ENCODE data around the gene NRXN3. TPM values are rescaled to one million over a fixed set of nuclear protein-coding genes. Genes with fewer than 3 reads are reported as not detected.

NRXN3 gene
- total and polyA plus RNA-seq, 2 experiments from 2014 or later, result 0.08 to 0.11 TPM

DNA sequence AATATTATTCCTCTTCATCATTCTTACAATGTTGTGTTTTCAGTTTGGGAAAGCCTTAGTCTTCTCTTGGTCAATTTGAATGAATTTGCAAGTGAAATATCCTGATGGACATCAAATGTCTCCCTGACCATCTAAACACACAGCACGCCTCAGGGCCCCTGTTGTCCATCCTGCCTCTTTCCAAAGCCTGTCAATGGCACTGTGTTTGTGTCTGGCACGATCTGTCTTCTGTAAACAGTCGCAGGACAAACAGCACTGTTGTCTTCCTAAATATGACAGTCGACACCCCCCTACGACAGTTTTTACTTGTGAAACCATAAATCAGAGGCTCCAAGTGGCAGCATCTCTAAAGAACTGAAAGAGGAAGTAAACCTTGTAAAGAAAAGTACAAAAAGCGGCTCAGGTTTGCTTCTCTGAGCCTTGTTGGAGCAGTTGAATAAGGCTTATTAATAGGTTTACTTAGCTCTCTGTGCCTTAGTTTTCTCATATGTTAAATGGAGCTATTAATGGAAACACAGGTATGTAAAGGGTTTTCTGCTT is 285.8 kb downstream of the NRXN3 start:
- Histone ChIP-seq H4K20me1 (ENCODE audit: insufficient read depth) (no peaks in the 10 kb centered on the region; the same call in 1 of the 2 replicates), H3K79me2 (ENCODE audit: insufficient read depth) (no peaks in the 10 kb centered on the region), H3F3A (ENCODE audit: insufficient read depth) (no peaks in the 10 kb centered on the region), H3K9me3 (ENCODE audit: low read depth) (no peaks in the 10 kb centered on the region), H3K4me1 (ENCODE audit: insufficient read depth) (no peaks in the 10 kb centered on the region), H2AFZ (no peak overlapping the region), H3K9ac (no peak overlapping the region), H3K4me3 (no peak overlapping the region), H3K27ac (no peak overlapping the region), H3K27me3 (replicated peaks; ENCODE audit: insufficient read depth) (no peaks in the 10 kb centered on the region), H3K9me2 (ENCODE audit: insufficient read depth) (no peaks in the 10 kb centered on the region), H3K36me3 (ENCODE audit: low read depth) (no peaks in the 10 kb centered on the region), H3K4me2 (ENCODE audit: unreplicated experiment) (no peak overlapping the region)
- TF ChIP-seq EZH2phosphoT487 (IDR thresholded peaks at IDR 0.05; ENCODE audit: insufficient read depth, low read depth) (no peak), EZH2 (IDR thresholded peaks at IDR 0.05; ENCODE audit: insufficient read depth, poor library complexity, severe bottlenecking) (no peak)
- DNase-seq, result no peak
- in situ Hi-C loops (cut with MboI), result no loop called here
- WGBS, 2 experiments (ENCODE audit: low coverage in 1 of 2, low lambda C conversion rate in 2 of 2, missing lambda C conversion rate in 2 of 2), result 12 to 23% methylated on average over 6 of the region's 6 CpGs

DNA sequence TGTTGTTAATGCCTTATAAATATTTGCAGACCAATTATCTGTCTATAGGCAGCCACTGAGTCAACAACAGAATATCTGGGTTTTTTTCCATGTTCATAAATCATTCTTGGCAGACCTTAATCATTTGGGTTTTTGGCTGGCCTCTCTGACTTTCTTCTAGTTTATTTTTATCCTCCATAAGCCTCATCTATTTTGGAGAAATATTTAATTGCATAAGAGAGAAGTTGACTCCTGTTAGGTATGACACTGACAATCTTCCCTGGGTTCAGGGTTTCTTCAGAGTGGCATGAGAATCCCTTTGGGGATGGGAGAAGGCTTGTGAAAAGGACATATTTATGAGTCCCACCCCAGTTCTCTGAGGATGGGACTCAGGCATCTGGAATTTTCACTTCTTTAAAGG is 299.8 kb downstream of the NRXN3 start:
- Histone ChIP-seq H3K4me2 (ENCODE audit: unreplicated experiment) (no peak overlapping the region), H4K20me1 (ENCODE audit: insufficient read depth) (no peaks in the 10 kb centered on the region), H3F3A (ENCODE audit: insufficient read depth) (no peaks in the 10 kb centered on the region), H3K9ac (no peak overlapping the region), H2AFZ (no peak overlapping the region), H3K9me3 (ENCODE audit: low read depth) (no peaks in the 10 kb centered on the region), H3K27ac (no peak overlapping the region), H3K4me1 (ENCODE audit: insufficient read depth) (no peaks in the 10 kb centered on the region), H3K4me3 (no peak overlapping the region), H3K27me3 (replicated peaks; ENCODE audit: insufficient read depth) (no peaks in the 10 kb centered on the region), H3K9me2 (ENCODE audit: insufficient read depth) (no peaks in the 10 kb centered on the region), H3K79me2 (ENCODE audit: insufficient read depth) (no peaks in the 10 kb centered on the region), H3K36me3 (ENCODE audit: low read depth) (no peaks in the 10 kb centered on the region)
- in situ Hi-C loops (cut with MboI), result no loop called here
- no peak for DNase-seq
- no peak for TF ChIP-seq EZH2 (IDR thresholded peaks at IDR 0.05; ENCODE audit: insufficient read depth, poor library complexity, severe bottlenecking)
- no peak for TF ChIP-seq EZH2phosphoT487 (IDR thresholded peaks at IDR 0.05; ENCODE audit: insufficient read depth, low read depth)

GRCh38 chr14:78479127-78479780 is 309.1 kb downstream of the NRXN3 start:
- H3K27me3 ChIP-seq (replicated peaks; ENCODE audit: insufficient read depth), result no peaks in the 10 kb centered on the region
- H3F3A ChIP-seq (ENCODE audit: insufficient read depth), result no peaks in the 10 kb centered on the region
- H3K9ac ChIP-seq, result no peak overlapping the region
- H2AFZ ChIP-seq, result no peak overlapping the region
- DNase-seq, result peak; percentile 1
- no peak overlapping the region for H3K4me3 ChIP-seq
- no peaks in the 10 kb centered on the region for H3K4me1 ChIP-seq (ENCODE audit: insufficient read depth)
- no peaks in the 10 kb centered on the region for H3K9me3 ChIP-seq (ENCODE audit: low read depth)
- H3K4me2 ChIP-seq (ENCODE audit: unreplicated experiment), result no peak overlapping the region
- no peak for TF ChIP-seq EZH2 (IDR thresholded peaks at IDR 0.05; ENCODE audit: insufficient read depth, poor library complexity, severe bottlenecking)
- no peak for TF ChIP-seq EZH2phosphoT487 (IDR thresholded peaks at IDR 0.05; ENCODE audit: insufficient read depth, low read depth)
- H3K27ac ChIP-seq, result no peak overlapping the region
- in situ Hi-C loops (cut with MboI), result no loop called here
- WGBS, 2 experiments (ENCODE audit: low coverage in 1 of 2, low lambda C conversion rate in 2 of 2, missing lambda C conversion rate in 2 of 2), result 9% methylated on average over 5 of the region's 5 CpGs
- no peaks in the 10 kb centered on the region for H3K36me3 ChIP-seq (ENCODE audit: low read depth)
- no peaks in the 10 kb centered on the region for H3K9me2 ChIP-seq (ENCODE audit: insufficient read depth)
- no peaks in the 10 kb centered on the region for H3K79me2 ChIP-seq (ENCODE audit: insufficient read depth)
- H4K20me1 ChIP-seq (ENCODE audit: insufficient read depth), result no peaks in the 10 kb centered on the region

- Histone ChIP-seq H3K9ac (no peak overlapping the region), H3K36me3 (ENCODE audit: low read depth) (no peaks in the 10 kb centered on the region), H2AFZ (no peak overlapping the region), H3K27ac (no peak overlapping the region), H3K4me3 (no peak overlapping the region), H3K4me2 (ENCODE audit: unreplicated experiment) (no peak overlapping the region), H3K4me1 (ENCODE audit: insufficient read depth) (no peaks in the 10 kb centered on the region), H4K20me1 (ENCODE audit: insufficient read depth) (no peaks in the 10 kb centered on the region), H3K79me2 (ENCODE audit: insufficient read depth) (no peaks in the 10 kb centered on the region), H3K27me3 (replicated peaks; ENCODE audit: insufficient read depth) (no peaks in the 10 kb centered on the region), H3K9me2 (ENCODE audit: insufficient read depth) (no peaks in the 10 kb centered on the region), H3F3A (ENCODE audit: insufficient read depth) (no peaks in the 10 kb centered on the region), H3K9me3 (ENCODE audit: low read depth) (no peaks in the 10 kb centered on the region)
- no peak for DNase-seq
- in situ Hi-C loops (cut with MboI), result no loop called here
- WGBS, 2 experiments (ENCODE audit: low coverage in 1 of 2, low lambda C conversion rate in 2 of 2, missing lambda C conversion rate in 2 of 2), result 4 to 7% methylated on average over 2 of the region's 2 CpGs
- TF ChIP-seq EZH2 (IDR thresholded peaks at IDR 0.05; ENCODE audit: insufficient read depth, poor library complexity, severe bottlenecking), result no peak
Observed at GRCh38 chr14:78484028-78484427, 313.9 kb downstream of the NRXN3 start.

- no peak for TF ChIP-seq EZH2phosphoT487 (IDR thresholded peaks at IDR 0.05; ENCODE audit: insufficient read depth, low read depth)
- no peak for TF ChIP-seq EZH2 (IDR thresholded peaks at IDR 0.05; ENCODE audit: insufficient read depth, poor library complexity, severe bottlenecking)
- Histone ChIP-seq H2AFZ (no peak overlapping the region), H3K4me3 (no peak overlapping the region), H3K9me2 (ENCODE audit: insufficient read depth) (no peaks in the 10 kb centered on the region), H3K27ac (no peak overlapping the region), H3K36me3 (ENCODE audit: low read depth) (no peaks in the 10 kb centered on the region), H3K79me2 (ENCODE audit: insufficient read depth) (no peaks in the 10 kb centered on the region), H3K9me3 (ENCODE audit: low read depth) (no peaks in the 10 kb centered on the region), H3K4me1 (ENCODE audit: insufficient read depth) (no peaks in the 10 kb centered on the region), H3K27me3 (replicated peaks; ENCODE audit: insufficient read depth) (no peaks in the 10 kb centered on the region), H3F3A (ENCODE audit: insufficient read depth) (no peaks in the 10 kb centered on the region), H3K9ac (no peak overlapping the region), H4K20me1 (ENCODE audit: insufficient read depth) (no peaks in the 10 kb centered on the region), H3K4me2 (ENCODE audit: unreplicated experiment) (no peak overlapping the region)
- in situ Hi-C loops (cut with MboI), result no loop called here
- DNase-seq, result no peak
Observed at GRCh38 chr14:78486081-78486480, 315.9 kb downstream of the NRXN3 start.
